H1 (cell line): ENCODE measurements around the gene BRIP1. TPM values are rescaled to one million over a fixed set of nuclear protein-coding genes. Genes with fewer than 3 reads are reported as not detected.

Experiments used
- CBX5 ChIP-seq: fragments of 300-800, 300-1000 bp; sonication (generic); IDR thresholded peaks from 2 replicates; pipeline ENCODE4 v1.7.1; 2016; ENCODE audit warnings: antibody characterized with exemption, low read length, low read depth
- polyA plus RNA-seq, 7 experiments: library from polyadenylated mRNA; depleted of rRNA in 3 of 7; stranded (reverse) in 5 of 7; unstranded in 2 of 7; fragments of >200 nt in 5 of 7; fragments of 200-250 nt in 2 of 7; gene quantifications; 1 replicate in 5 of 7; 2 replicates in 1 of 7; 4 replicates in 1 of 7; pipeline versions ENCODE4 v1.2.1 to v1.2.3, GENCODE V29; 2011 to 2013; ENCODE audit warnings: missing spikeins in 2 of 7, mixed read lengths in 2 of 7
- total RNA-seq: library from RNA; stranded (reverse); fragmentation: NEBNext Ultra II Directional; extraction: Animal tissue kit (Norgen Biotek cat#: 25700); gene quantifications from 2 replicates; pipeline ENCODE4 v1.2.1, GENCODE V29; 2021
- TF ChIP-seq, protein P1 (sequence below): fragments of 300-600 bp; sonication (generic); IDR thresholded peaks from 2 replicates; pipeline ENCODE4 v1.7.1; 2012; ENCODE audit warnings: low read length, moderate library complexity, mild to moderate bottlenecking, inconsistent platforms; ENCODE audit not compliant: insufficient replicate concordance

Gene BRIP1
- total and polyA plus RNA-seq, 2 of the 8 experiments (the other 6 are each of a cell fraction or from before 2014, with no cell fraction given), result 5.8 to 19.2 TPM

DNA sequence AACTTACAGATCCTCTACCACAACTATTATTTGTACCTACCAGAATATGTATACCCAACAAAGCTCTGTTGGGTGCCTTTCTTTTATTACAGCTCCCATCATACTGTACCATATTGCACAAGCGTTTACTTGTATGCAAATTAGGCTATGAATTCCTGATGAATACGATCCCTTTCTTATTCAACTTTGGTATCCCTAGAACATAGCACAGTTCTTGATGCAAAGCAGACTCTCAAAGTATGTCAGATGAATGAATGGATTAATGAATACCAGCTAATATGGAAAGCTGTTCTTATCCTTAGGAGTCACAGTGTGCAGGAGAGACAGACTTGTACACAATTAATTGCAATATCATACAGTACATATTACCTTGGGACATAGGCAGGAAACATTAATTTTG is 192.6 kb downstream of the BRIP1 start (continued):
- TF ChIP-seq, protein P1, sequence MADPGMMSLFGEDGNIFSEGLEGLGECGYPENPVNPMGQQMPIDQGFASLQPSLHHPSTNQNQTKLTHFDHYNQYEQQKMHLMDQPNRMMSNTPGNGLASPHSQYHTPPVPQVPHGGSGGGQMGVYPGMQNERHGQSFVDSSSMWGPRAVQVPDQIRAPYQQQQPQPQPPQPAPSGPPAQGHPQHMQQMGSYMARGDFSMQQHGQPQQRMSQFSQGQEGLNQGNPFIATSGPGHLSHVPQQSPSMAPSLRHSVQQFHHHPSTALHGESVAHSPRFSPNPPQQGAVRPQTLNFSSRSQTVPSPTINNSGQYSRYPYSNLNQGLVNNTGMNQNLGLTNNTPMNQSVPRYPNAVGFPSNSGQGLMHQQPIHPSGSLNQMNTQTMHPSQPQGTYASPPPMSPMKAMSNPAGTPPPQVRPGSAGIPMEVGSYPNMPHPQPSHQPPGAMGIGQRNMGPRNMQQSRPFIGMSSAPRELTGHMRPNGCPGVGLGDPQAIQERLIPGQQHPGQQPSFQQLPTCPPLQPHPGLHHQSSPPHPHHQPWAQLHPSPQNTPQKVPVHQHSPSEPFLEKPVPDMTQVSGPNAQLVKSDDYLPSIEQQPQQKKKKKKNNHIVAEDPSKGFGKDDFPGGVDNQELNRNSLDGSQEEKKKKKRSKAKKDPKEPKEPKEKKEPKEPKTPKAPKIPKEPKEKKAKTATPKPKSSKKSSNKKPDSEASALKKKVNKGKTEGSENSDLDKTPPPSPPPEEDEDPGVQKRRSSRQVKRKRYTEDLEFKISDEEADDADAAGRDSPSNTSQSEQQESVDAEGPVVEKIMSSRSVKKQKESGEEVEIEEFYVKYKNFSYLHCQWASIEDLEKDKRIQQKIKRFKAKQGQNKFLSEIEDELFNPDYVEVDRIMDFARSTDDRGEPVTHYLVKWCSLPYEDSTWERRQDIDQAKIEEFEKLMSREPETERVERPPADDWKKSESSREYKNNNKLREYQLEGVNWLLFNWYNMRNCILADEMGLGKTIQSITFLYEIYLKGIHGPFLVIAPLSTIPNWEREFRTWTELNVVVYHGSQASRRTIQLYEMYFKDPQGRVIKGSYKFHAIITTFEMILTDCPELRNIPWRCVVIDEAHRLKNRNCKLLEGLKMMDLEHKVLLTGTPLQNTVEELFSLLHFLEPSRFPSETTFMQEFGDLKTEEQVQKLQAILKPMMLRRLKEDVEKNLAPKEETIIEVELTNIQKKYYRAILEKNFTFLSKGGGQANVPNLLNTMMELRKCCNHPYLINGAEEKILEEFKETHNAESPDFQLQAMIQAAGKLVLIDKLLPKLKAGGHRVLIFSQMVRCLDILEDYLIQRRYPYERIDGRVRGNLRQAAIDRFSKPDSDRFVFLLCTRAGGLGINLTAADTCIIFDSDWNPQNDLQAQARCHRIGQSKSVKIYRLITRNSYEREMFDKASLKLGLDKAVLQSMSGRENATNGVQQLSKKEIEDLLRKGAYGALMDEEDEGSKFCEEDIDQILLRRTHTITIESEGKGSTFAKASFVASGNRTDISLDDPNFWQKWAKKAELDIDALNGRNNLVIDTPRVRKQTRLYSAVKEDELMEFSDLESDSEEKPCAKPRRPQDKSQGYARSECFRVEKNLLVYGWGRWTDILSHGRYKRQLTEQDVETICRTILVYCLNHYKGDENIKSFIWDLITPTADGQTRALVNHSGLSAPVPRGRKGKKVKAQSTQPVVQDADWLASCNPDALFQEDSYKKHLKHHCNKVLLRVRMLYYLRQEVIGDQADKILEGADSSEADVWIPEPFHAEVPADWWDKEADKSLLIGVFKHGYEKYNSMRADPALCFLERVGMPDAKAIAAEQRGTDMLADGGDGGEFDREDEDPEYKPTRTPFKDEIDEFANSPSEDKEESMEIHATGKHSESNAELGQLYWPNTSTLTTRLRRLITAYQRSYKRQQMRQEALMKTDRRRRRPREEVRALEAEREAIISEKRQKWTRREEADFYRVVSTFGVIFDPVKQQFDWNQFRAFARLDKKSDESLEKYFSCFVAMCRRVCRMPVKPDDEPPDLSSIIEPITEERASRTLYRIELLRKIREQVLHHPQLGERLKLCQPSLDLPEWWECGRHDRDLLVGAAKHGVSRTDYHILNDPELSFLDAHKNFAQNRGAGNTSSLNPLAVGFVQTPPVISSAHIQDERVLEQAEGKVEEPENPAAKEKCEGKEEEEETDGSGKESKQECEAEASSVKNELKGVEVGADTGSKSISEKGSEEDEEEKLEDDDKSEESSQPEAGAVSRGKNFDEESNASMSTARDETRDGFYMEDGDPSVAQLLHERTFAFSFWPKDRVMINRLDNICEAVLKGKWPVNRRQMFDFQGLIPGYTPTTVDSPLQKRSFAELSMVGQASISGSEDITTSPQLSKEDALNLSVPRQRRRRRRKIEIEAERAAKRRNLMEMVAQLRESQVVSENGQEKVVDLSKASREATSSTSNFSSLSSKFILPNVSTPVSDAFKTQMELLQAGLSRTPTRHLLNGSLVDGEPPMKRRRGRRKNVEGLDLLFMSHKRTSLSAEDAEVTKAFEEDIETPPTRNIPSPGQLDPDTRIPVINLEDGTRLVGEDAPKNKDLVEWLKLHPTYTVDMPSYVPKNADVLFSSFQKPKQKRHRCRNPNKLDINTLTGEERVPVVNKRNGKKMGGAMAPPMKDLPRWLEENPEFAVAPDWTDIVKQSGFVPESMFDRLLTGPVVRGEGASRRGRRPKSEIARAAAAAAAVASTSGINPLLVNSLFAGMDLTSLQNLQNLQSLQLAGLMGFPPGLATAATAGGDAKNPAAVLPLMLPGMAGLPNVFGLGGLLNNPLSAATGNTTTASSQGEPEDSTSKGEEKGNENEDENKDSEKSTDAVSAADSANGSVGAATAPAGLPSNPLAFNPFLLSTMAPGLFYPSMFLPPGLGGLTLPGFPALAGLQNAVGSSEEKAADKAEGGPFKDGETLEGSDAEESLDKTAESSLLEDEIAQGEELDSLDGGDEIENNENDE, result no peak
- TF ChIP-seq CBX5, result no peak
- TF ChIP-seq, all 59 proteins: peak for 0
